Gastroesophageal sphincter (tissue), 3 donors: ENCODE results near the gene S100A13.

ENCODE experiments used
- CTCF ChIP-seq, 4 experiments: fragments of 200-600 bp in 2 of 4; fragments of 450-650 bp in 2 of 4; sonication (generic) in 1 of 4; IDR thresholded peaks; one replicate each; pipeline ENCODE4 v1.5.1; 2017 to 2019; ENCODE audit warnings: antibody characterized with exemption in 4 of 4, mild to moderate bottlenecking in 2 of 4, moderate library complexity in 2 of 4
- POLR2A ChIP-seq, 2 donors: fragments of 450-650 bp; IDR thresholded peaks; one replicate each; pipeline ENCODE4 v1.6.1; 2017; ENCODE audit warnings: antibody characterized with exemption in 2 of 2, mild to moderate bottlenecking in 2 of 2, moderate library complexity in 1 of 2

GRCh38 chr1:153578936-153579335 lies 48.4 kb downstream of the S100A13 start:
- TF ChIP-seq CTCF (IDR thresholded peaks at IDR 0.05) (no peak), POLR2A (IDR thresholded peaks at IDR 0.05) (no peak)
